ENCODE data around the gene MICU1. TPM values are rescaled to one million over a fixed set of nuclear protein-coding genes. Genes with fewer than 3 reads are reported as not detected.
"Not testable (repeated sequence)": the region's sequence is repeated elsewhere in the genome, so short reads cannot be mapped to it uniquely, and the experiment has no call there.

MICU1 gene
- total and polyA plus RNA-seq, 3 donors from 2014 or later: 34.7 to 42.7 (median 38.9) TPM

DNA sequence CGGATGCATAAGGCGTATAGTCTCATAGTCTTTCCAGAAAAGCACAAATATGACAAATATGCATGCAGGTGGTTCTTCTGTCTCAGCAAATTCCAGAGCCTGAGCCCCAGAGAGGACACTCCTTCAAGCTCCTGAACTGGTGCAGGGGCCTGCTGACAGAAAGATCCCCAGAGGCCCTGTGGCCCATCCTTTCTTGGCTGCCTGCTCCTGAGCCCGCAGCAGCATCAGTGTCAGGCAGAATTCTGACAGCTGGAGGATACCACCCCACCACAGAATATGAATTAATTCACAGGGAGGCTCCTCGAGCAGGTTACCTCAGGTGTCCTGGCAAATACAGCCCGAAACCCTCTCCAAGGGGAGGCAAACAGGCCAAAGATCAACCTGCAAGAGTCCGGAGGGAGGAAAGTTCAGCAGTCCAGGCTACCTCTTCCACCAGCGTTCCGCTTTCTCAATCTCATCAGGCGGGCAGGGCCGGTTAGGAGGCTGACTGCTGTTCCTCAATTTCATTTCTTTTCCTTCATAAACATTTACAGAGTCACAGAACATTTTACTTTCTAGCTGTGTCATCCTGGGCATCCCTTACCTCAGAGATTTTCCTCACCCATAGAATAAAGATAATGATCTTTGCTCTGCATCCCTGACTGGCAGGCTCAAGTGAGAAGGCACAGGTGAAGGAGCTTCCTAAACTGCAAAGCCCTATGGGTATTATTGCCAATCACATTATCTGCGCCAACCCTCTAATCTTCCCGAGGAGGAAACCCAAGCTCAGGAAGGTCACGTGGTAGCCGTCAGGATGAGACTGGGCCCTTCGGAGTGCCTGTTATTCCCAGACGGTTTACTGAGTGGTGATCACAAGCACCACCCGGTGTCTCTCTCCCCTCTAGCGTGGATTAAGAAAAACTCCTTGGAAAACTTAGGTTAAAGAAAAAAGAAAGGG, 272.6 kb downstream of the MICU1 start:
- intact Hi-C loops (cut with DNase I; ENCODE audit: low total_unique reads): loop anchor here (10.0 kb wide), 1 partner anchor 282 kb away; no protein-coding TSS in a partner anchor
- Histone ChIP-seq H3K27ac (peak overlapping the region; percentile 93 to 97), H3K4me1 (peaks cover 24% of the 10 kb centered on the region), H3K27me3 (no peaks in the 10 kb centered on the region), H3K4me3 (peak overlapping the region; percentile 79 to 99), H3K9me3 (no peaks in the 10 kb centered on the region), H3K36me3 (ENCODE audit: low read depth, missing control alignments) (no peaks in the 10 kb centered on the region)
- DNase-seq: peak; percentile 57
- 21 to 35% methylated on average over 18 of the region's 18 CpGs for WGBS, 2 donors
- TF ChIP-seq, protein P1, sequence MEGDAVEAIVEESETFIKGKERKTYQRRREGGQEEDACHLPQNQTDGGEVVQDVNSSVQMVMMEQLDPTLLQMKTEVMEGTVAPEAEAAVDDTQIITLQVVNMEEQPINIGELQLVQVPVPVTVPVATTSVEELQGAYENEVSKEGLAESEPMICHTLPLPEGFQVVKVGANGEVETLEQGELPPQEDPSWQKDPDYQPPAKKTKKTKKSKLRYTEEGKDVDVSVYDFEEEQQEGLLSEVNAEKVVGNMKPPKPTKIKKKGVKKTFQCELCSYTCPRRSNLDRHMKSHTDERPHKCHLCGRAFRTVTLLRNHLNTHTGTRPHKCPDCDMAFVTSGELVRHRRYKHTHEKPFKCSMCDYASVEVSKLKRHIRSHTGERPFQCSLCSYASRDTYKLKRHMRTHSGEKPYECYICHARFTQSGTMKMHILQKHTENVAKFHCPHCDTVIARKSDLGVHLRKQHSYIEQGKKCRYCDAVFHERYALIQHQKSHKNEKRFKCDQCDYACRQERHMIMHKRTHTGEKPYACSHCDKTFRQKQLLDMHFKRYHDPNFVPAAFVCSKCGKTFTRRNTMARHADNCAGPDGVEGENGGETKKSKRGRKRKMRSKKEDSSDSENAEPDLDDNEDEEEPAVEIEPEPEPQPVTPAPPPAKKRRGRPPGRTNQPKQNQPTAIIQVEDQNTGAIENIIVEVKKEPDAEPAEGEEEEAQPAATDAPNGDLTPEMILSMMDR (IDR thresholded peaks at IDR 0.05): no peak
- TF ChIP-seq POLR2A (IDR thresholded peaks at IDR 0.05): no peak

DNA sequence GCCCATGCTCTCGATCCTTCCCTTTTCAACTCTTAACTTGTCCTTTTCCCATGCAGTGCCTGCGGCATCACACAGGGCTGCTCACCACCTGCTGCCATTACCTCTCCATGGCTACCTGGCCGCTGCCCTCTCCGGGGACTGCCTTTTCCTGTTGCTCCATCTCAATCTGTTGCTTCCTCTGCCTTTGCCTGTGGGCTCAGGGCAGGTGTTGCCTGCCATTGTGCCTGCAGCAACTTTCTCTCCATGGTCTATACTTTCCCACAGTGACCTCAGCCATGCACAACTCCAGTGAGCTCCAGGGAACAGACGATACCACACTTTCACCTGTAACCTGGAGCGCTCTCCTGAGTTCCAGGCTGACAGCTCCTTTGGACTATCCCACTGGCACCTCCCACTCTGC, 274.4 kb downstream of the MICU1 start:
- Histone ChIP-seq H3K36me3 (ENCODE audit: low read depth, missing control alignments) (no peaks in the 10 kb centered on the region), H3K4me1 (peaks cover 24% of the 10 kb centered on the region), H3K27ac (no peak overlapping the region), H3K4me3 (no peak overlapping the region), H3K9me3 (no peaks in the 10 kb centered on the region), H3K27me3 (no peaks in the 10 kb centered on the region)
- WGBS, 2 donors: 87 to 91% methylated on average over 6 of the region's 6 CpGs
- intact Hi-C loops (cut with DNase I; ENCODE audit: low total_unique reads): loop anchor here (10.0 kb wide), 1 partner anchor 283 kb away; no protein-coding TSS in a partner anchor
- TF ChIP-seq POLR2A (IDR thresholded peaks at IDR 0.05): no peak
- TF ChIP-seq, protein P1 (IDR thresholded peaks at IDR 0.05): no peak
- no peak for DNase-seq

DNA sequence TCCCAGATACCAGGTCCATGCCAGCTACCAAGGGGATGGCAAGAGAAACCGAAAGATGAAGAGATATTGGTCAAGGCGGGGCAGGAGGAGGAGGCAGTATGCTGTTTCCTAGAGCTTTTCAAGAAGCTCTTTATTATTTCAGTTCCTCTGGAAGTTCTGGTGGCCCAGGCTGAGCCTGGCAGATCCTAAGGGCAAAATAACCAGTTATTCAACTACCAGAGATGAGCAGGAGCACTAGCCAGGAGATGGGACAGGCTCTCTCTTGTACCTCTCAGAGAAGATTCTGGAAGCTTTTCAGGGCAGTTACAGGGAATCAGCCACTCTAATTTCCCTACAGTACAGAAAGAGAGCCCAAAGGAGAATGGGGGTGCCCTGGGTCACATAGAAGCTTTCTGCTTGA, 276.4 kb downstream of the MICU1 start:
- Histone ChIP-seq H3K27me3 (no peaks in the 10 kb centered on the region), H3K36me3 (ENCODE audit: low read depth, missing control alignments) (no peaks in the 10 kb centered on the region), H3K9me3 (no peaks in the 10 kb centered on the region), H3K4me3 (no peak overlapping the region), H3K4me1 (peaks cover 24% of the 10 kb centered on the region), H3K27ac (peak overlapping the region in 1 of 2 donors; percentile 4)
- TF ChIP-seq POLR2A (IDR thresholded peaks at IDR 0.05): no peak
- TF ChIP-seq, protein P1 (IDR thresholded peaks at IDR 0.05): no peak
- WGBS, 2 donors: 90 to 95% methylated on average over 2 of the region's 2 CpGs
- intact Hi-C loops (cut with DNase I; ENCODE audit: low total_unique reads): no loop called here
- DNase-seq: no peak

DNA sequence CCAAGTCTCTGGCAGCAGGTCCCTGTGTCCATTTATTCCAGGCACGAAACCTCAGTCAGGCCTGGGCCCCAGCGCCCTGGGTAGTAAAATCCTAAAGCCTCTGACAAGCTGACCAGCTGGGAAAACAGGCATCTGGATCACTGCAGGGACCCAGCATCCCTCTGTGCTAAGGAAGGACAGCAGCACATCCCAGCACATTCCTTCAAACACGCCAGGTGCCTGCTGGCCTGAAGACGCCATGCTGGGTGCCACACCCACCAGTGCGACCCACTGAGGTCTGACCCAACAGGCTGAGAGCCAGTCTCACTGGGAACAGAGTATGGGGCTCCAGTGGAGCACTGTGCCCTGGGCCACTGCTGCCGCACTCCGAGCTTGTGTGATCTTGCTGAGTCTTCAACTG, 277.6 kb downstream of the MICU1 start:
- no peak for TF ChIP-seq POLR2A (IDR thresholded peaks at IDR 0.05)
- TF ChIP-seq, protein P1 (IDR thresholded peaks at IDR 0.05): no peak
- Histone ChIP-seq H3K27me3 (no peaks in the 10 kb centered on the region), H3K27ac (no peak overlapping the region), H3K4me3 (no peak overlapping the region), H3K9me3 (no peaks in the 10 kb centered on the region), H3K36me3 (ENCODE audit: low read depth, missing control alignments) (no peaks in the 10 kb centered on the region), H3K4me1 (peaks cover 17% of the 10 kb centered on the region)
- 93 to 94% methylated on average over 4 to 7 of the region's 7 CpGs for WGBS, 2 donors
- intact Hi-C loops (cut with DNase I; ENCODE audit: low total_unique reads): no loop called here
- no peak for DNase-seq

DNA sequence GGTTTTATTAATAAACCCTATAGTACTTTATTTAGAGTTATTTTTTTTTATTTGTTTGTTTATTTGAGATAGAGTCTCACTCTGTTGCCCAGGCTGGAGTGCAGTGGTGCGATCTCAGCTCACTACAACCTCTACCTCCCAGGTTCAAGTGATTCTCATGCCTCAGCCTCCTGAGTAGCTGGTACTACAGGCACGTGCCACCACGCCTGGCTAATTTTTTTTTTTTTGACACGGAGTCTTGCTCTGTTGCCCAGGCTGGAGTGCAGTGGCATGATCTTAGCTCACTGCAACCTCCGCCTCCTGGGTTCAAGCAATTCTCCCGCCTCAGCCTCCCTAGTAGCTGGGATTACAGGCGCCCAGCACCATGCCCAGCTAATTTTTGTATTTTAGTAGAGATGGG, 279.8 kb downstream of the MICU1 start:
- H3K27ac ChIP-seq; H3K4me3 ChIP-seq; H3K27me3 ChIP-seq; intact Hi-C loops (cut with DNase I; ENCODE audit: low total_unique reads); H3K36me3 ChIP-seq (ENCODE audit: low read depth, missing control alignments); H3K4me1 ChIP-seq; DNase-seq; H3K9me3 ChIP-seq: not testable (repeated sequence)
- 83 to 96% methylated on average over 7 of the region's 7 CpGs for WGBS, 2 donors
